ENCODE results near the gene LMNTD1.
"Not testable (repeated sequence)": the region's sequence is repeated elsewhere in the genome, so short reads cannot be mapped to it uniquely, and the experiment has no call there.

The LMNTD1 gene

GRCh38 chr12:25553098-25553497, at the start of gene LMNTD1:
Gene LMNTD1, minus strand, starts transcription at chr12:25553283. Its CDS starts 324 bp downstream, at chr12:25552959.
- no peak for DNase-seq

- no peak for DNase-seq
Observed at GRCh38 chr12:25598956-25599355, 45.9 kb upstream of the LMNTD1 start.

- DNase-seq = not testable (repeated sequence)
Observed at GRCh38 chr12:25595496-25595895, 42.4 kb upstream of the LMNTD1 start.

GRCh38 chr12:25594376-25594775, 41.3 kb upstream of the LMNTD1 start:
- DNase-seq = no peak

GRCh38 chr12:25592725-25593495, 39.8 kb upstream of the LMNTD1 start:
- peak; percentile 32 for DNase-seq

GRCh38 chr12:25591144-25591543, 38.1 kb upstream of the LMNTD1 start:
- DNase-seq = no peak

GRCh38 chr12:25590011-25590721, 37.1 kb upstream of the LMNTD1 start:
- DNase-seq = no peak

- no peak for DNase-seq
Observed at GRCh38 chr12:25587346-25587745, 34.3 kb upstream of the LMNTD1 start.

GRCh38 chr12:25585662-25586061, 32.6 kb upstream of the LMNTD1 start:
- DNase-seq = no peak

- no peak for DNase-seq
Observed at GRCh38 chr12:25585021-25585523, 32.0 kb upstream of the LMNTD1 start.

GRCh38 chr12:25584596-25584995, 31.5 kb upstream of the LMNTD1 start:
- DNase-seq = no peak

- DNase-seq = no peak
Observed at GRCh38 chr12:25583545-25583944, 30.5 kb upstream of the LMNTD1 start.

- DNase-seq = no peak
Observed at GRCh38 chr12:25581067-25581466, 28.0 kb upstream of the LMNTD1 start.

- DNase-seq = no peak
Observed at GRCh38 chr12:25578411-25579143, 25.5 kb upstream of the LMNTD1 start.

- DNase-seq = no peak
Observed at GRCh38 chr12:25574761-25575160, 21.7 kb upstream of the LMNTD1 start.

- DNase-seq = no peak
Observed at GRCh38 chr12:25573346-25573745, 20.3 kb upstream of the LMNTD1 start.

- DNase-seq = no peak
Observed at GRCh38 chr12:25570418-25570817, 17.3 kb upstream of the LMNTD1 start.

- no peak for DNase-seq
Observed at GRCh38 chr12:25566202-25566949, 13.3 kb upstream of the LMNTD1 start.

GRCh38 chr12:25558586-25558985, 5.5 kb upstream of the LMNTD1 start:
- no peak for DNase-seq

GRCh38 chr12:25557830-25558436, 4.8 kb upstream of the LMNTD1 start:
- no peak for DNase-seq

- no peak for DNase-seq
Observed at GRCh38 chr12:25556153-25556552, 3.1 kb upstream of the LMNTD1 start.

- no peak for DNase-seq
Observed at GRCh38 chr12:25552681-25553080, 402 bp downstream of the LMNTD1 start.

Data from NCI-H2171 (cell line).